GM21360 (cell line): ENCODE measurements around the gene SRGAP3.

Source experiments
- ATAC-seq: cut with Tn5 transposase; IDR thresholded peaks from one replicate; pipeline ENCODE4 v1.9.1; 2021; ENCODE audit warnings: mild to moderate bottlenecking, moderate library complexity; ENCODE audit not compliant: unreplicated experiment

SRGAP3 gene

GRCh38 chr3:9030034-9030433 is 219.4 kb downstream of the SRGAP3 start:
- no peak for ATAC-seq

- ATAC-seq = no peak
Measured at GRCh38 chr3:9028134-9028533, 221.3 kb downstream of the SRGAP3 start.

DNA sequence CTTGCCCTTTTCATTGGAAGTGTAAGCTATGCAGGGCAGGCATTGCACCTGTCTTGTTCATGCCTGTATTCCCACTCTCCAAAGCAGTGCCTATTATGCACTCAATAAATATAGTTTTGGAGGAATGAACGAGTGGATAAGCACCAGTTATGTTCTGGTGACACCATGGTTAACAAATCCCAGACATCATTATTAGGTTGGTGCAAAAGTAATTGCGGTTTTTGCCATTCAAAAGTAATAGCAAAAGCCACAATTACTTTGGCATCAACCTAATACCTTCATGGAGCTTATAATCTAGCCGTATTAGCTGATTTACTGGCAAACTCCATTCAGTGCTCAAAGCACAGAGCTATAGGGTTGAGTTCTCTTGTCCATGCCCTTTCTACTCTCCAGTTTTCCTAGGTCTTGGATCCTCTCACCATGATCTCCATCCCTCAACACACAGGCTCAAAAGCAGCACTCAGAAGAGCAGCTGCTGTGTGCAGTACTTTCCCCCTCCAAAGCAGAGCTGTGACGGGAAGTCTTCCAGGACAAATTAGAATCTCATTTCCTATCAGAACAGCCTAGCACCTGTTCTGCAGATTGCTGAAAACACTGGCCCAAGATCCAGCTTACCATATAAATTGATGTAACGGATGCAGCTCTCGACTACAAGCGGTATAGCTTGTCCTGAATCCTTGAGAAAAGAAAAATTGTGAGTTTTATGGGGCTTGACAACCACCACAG is 223.0 kb downstream of the SRGAP3 start:
- ATAC-seq = no peak

DNA sequence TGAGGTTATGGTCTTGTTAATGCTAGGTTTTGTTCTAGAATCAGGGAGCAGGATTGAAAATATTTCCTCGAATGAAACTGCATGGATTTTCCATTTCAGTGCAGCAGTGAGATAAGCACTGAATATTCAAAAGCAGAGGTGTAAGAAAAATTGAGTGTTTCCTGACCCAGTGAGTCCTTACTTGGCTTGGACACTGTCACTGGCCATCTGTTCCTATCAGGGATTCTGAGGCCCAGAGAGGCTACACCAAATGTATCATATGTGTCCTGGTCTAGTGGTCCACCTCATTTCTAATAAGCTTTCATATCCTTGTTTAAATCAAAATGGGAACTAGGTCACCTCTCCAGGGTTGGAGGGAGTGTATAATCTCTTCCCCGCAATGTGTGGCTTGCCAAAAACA is 225.1 kb downstream of the SRGAP3 start:
- ATAC-seq = no peak

GRCh38 chr3:9023226-9023590 is 226.2 kb downstream of the SRGAP3 start:
- ATAC-seq = no peak

DNA sequence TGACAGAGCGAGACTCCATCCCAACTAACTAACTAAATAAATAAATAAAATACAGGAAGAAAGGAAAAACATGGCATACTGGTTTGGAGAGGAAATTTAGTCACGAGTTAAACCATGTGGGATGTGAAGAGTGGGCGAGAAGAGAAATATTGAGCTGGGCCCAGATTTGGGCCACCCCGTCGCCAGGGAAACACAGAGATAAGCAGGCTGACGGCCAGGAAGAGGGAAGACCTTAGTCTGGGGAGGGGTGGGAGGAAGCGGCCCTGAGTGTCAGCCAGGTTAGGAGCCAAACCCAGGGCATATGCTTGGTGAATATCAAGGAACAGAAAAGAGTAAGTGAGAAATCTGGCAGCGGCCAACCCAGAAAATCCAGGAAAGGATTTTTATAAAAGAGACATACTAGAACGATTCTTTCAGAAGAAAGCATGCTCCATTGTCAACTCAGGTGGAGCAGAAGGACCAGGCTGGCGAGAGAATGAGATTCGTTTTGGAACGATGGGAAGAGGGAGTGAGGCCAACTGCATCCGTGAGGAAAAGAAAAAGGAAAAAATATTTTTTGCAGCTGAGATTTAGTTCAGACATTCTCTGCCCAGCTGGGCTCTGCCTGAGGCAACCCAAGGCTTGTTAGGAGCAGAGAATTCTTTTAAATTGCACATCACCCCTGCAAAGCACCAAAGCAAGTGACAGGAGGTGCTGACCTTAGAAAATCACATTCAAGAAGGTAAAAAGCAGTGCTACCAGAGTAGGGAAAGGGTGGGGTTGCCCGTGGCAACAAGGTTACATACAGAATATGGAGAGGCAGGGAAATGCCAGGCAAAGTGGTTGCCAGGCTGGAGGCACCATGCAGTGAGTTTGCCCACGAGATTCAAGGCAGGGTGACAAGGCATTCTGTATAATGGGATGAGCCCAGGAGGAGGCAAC is 226.9 kb downstream of the SRGAP3 start:
- ATAC-seq = no peak

DNA sequence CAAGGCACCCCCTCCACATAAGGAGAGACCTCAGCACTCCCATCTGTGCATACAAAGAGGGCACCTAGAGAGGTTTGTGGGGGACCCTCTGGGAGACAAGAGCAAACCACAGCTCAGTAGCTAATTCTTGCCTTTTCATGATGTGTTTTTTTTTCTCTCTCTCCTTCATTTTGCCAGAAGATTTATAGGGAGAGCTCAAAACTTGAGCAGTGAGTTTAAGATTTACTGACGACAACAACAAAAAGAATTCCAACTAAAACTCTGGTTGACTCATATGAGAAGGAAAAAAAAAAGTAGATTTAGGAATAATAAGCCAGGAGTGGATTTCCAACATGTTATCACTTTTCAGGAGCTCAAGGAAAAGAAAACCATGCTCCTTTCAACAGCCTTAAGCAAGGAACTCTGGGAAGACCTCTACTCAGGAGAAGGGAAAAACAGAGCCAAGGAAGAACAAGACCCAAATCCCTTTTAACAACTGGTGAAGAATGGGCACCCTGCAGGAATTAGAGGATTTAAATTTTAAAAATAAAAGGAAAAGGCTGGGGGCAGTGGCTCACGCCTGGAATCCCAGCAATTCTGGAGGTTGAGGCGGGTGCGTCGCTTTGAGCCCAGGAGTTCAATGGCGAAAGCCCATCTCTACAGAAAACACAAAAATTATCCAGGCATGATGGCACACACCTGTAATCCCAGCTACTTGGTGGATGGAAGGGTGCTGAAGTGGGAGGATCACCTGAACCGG is 228.0 kb downstream of the SRGAP3 start:
- ATAC-seq = no peak

GRCh38 chr3:9020426-9020825 is 229.0 kb downstream of the SRGAP3 start:
- ATAC-seq = no peak

- no peak for ATAC-seq
Measured at GRCh38 chr3:9019259-9019961, 230.0 kb downstream of the SRGAP3 start.

GRCh38 chr3:9015250-9015649 is 234.2 kb downstream of the SRGAP3 start:
- ATAC-seq = no peak

- ATAC-seq = no peak
Measured at GRCh38 chr3:9013782-9014563, 235.5 kb downstream of the SRGAP3 start.

DNA sequence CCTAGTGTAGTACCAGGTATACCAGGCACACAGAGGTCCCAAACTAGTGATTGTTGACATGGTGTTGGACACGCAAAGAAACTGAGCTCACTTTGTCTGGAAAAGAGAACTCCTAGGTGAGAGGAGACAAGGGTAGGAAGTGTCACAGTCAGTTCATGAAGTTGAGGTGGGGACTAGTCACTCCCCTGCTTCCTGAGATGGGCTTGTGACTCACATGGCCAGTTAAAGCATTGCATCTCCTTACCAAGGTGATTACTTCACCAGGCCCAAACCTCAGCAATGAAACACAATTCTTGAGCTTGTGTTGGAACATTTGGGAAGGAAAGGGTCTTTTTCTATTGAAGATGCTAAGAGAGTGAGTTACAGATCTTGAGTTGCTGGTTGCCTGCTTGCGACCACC is 236.9 kb downstream of the SRGAP3 start:
- ATAC-seq = no peak

DNA sequence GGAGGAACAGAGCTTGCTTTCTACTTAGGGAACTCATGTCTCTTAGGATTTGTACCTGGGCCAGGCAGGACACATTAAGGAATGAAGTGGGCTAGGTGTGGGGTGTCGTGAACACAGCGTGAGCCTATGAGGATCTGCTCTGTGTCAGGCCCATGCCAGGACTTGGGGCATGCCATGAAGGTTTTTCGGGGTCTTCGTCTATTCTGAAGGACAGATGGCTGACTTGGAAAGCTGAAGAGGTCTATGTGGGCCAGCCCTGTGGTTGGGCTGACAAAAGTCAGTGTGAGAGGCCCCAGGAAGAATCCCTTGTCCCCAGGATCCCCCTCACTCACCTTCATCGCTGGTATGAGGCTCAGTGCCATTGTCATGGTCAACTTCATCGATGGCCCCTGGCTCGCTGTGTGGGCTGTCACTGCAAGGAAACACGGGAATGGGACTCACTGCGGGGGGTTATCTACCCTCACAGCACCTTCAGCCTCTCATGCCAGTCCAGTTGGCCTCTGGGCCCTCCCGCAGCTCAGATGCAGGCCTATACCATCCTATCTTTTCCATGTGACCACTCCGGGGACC is 239.4 kb downstream of the SRGAP3 start:
- ATAC-seq = no peak

- ATAC-seq = no peak
Measured at GRCh38 chr3:9008550-9009255, 240.7 kb downstream of the SRGAP3 start.

GRCh38 chr3:9007928-9008327 is 241.5 kb downstream of the SRGAP3 start:
- ATAC-seq = no peak

DNA sequence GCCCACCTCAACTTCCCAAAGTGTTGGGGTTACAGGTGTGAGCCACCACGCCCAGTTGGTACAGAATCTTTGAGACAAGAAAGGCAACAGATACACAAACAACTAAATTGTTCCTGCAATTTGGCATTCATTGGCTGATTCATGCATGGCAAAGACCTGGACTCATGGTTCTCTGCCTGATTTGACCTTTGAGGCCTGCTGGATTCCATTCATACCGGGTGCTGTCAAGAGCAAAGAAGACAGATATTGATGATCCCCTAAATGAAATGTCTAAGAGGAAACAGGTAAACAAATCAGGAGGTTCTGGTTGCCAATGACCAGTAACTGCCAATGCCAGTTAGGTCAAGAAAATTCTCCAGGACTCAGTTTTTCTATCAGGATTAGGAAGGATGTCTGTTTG is 242.2 kb downstream of the SRGAP3 start:
- no peak for ATAC-seq

GRCh38 chr3:9000041-9000440 is 249.4 kb downstream of the SRGAP3 start:
- ATAC-seq = no peak

DNA sequence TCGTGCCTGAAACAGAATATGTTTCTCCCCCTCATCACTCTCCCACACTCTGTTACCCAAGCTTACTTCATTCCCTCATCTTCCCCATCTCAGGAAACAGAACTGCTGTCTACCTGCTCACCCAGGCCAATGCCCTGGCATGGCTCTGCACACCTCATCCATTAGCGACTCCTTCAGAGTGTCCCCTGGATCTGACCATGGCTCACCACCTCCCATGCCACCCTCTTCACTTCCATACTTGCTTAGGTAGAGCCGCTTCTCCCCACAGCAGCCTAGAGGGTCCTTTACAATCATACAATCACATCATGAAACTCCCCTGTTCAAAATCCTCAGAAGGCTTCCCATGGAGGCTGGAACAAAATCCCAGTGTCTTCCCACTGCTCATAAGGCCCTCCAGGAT is 252.3 kb downstream of the SRGAP3 start:
- ATAC-seq = no peak

DNA sequence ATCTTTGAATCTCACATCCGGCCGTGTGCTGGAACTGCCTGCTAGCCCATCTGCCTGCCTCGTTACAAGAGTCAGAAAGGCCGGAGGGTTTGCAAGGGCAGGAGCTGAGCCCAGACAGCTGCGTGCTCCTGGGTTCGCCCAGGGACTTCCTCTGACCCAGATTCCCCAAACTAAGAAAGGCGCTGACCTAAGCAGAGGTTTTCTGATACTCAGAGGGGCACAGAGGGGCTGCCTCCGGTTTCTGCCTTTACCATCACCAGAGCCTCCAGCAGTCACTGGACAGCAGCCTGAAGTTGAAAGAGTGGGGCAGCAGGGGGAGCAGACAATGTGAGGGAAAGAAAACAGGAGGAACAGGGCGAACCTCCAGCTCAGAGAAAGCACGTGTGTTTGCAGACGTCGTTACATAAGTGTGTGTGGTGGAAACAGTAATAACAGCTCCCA is 252.7 kb downstream of the SRGAP3 start:
- ATAC-seq = no peak
